Pulmonary artery endothelial cell (primary cell): ENCODE data around the gene ERVMER34-1. TPM values are rescaled to one million over a fixed set of nuclear protein-coding genes. Genes with fewer than 3 reads are reported as not detected.

ENCODE experiments used
- DNase-seq: peaks from one replicate; pipeline ENCODE4 v3.0.0-alpha.2; 2011; ENCODE audit warnings: low read depth, low spot score
- total RNA-seq: library from RNA; depleted of rRNA; stranded (reverse); fragments of >200 nt; gene quantifications from 2 replicates; pipeline ENCODE4 v1.2.3, GENCODE V29; 2014

Gene ERVMER34-1, protein sequence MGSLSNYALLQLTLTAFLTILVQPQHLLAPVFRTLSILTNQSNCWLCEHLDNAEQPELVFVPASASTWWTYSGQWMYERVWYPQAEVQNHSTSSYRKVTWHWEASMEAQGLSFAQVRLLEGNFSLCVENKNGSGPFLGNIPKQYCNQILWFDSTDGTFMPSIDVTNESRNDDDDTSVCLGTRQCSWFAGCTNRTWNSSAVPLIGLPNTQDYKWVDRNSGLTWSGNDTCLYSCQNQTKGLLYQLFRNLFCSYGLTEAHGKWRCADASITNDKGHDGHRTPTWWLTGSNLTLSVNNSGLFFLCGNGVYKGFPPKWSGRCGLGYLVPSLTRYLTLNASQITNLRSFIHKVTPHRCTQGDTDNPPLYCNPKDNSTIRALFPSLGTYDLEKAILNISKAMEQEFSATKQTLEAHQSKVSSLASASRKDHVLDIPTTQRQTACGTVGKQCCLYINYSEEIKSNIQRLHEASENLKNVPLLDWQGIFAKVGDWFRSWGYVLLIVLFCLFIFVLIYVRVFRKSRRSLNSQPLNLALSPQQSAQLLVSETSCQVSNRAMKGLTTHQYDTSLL
- total RNA-seq, result under 0.01 TPM in 1 of 2 replicates, not detected in the other

DNA sequence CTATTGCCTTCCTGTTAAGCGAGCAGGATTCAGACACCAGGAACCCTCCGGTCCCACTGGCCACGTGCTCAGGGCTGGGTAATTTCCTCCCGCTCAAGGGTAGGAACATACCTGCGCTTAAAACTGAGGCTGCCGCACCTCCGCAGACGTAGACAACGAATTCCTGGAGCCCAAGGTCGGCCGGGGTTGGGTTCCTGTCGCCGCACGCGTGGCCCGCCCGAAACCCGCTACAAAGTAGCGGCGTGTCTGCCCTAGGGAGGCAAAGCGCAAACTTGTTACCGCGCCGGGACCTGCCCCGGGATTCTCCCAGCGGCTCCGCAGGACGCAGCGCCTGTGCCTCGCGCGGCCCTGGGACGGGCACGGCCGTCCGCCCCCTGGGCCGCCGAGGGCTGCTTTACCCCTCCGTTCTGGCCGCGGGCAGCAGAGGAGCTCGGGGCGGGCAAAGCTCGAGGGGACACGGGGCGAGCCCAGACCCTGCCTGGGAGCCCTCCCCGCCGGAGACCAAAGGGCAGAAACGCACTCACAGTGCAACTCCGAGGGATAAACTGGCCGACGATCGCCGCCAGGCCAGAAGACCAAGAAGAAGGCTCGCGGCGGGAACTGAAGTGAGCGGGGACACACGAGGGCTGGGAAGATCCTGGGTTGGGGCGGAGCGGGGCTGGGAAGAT, at the start of gene ERVMER34-1:
Gene ERVMER34-1, minus strand, starts transcription at position 607 of the 668 bp plus-strand sequence. CDS start 5,905 bp downstream, outside the sequence.
- DNase-seq, result no peak

DNA sequence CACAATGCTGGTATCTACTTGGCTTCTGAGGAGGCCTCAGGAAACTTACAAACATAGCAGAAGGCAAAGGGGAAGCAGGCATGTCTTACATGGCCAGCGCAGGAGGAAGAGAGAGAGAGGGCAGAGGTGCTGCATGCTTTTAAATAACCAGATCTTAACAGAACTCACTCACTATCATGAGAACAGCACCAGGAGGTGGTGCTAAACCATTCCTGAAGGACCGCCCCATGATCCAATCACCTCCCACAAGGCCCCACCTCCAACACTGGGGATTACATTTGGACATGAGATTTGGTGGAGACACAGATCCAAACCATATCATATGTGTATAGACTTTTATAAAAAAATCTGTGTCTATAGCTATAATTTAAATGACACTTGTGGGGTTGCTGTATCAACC, 48.6 kb upstream of the ERVMER34-1 start:
- no peak for DNase-seq

- no peak for DNase-seq
Measured at GRCh38 chr4:52795533-52795932, 44.3 kb upstream of the ERVMER34-1 start.

- DNase-seq, result no peak
Measured at GRCh38 chr4:52791936-52792335, 40.7 kb upstream of the ERVMER34-1 start.

DNA sequence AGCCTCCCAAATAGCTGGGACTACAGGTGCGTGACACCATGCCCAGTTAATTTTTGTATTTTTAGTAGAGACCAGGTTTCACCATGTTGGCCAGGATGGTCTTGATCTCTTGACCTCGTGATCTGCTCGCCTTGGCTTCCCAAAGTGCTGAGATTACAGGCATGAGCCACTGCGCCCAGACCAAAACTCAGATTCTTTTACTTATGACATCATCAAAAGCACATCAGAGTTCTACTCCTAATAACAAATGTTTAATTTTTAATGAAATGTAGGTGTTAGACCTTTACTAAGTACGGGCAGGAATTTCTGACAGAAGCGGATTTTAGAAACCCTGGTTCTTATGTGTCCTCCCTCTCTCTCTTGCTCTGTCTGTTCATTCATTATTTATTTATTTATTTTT, 38.5 kb upstream of the ERVMER34-1 start:
- no peak for DNase-seq

DNA sequence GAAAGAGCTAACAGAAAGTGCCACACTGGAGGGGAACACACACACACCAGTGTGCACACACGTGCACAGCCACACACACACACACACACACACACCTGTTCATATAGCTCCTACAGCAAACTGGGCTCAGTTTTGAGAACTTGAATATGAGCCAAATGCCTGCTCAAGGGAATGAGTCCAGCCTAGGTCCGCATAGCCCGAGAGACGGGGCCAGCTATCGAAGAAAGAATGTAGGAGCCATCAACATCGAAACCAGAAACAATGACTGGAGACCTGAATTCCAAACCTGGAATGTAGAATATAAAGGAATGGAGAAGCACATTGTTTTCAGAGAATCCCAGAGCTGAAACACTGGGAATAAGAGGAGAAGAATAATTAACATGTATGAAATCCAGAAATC, 37.6 kb upstream of the ERVMER34-1 start:
- DNase-seq, result no peak

DNA sequence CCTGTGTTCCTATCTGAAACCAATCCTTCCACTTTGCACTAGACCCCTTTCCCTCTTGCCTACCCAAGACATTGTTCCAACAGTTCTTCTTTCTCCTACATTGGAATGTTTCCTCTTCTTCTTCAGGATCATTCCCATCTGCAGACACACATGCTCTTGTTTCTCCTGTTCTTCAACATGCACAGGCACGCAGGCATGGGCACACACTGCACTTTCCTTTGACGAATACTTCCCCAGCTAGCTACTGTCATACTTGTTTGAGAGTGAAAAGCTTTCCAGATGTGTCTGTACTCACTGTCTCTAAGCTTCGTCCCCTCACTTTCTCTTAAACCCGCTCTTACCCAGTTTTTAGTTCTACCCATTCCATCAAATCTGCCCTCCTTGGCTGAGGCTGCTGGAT, 31.8 kb upstream of the ERVMER34-1 start:
- no peak for DNase-seq

GRCh38 chr4:52780617-52781354, 29.6 kb upstream of the ERVMER34-1 start:
- no peak for DNase-seq

GRCh38 chr4:52780206-52780605, 29.0 kb upstream of the ERVMER34-1 start:
- DNase-seq, result no peak

DNA sequence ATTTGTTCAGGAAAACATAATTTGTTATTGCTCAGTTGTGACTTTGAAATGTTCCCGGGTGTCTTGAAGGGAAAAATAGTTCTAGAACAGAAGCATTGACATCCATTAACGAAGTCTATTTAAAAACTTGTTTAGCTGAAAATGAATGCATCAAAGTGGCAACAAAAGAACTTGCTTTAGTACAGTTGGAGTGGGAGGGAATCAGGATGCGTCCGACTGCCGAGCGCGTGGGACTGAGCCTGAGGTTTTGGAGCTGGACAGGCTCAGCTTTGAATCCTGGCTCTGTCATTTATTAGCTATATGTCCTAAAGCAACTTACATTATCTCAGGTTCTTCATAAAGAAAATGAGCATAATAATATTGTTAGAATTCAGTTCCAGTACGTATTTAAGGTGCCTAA, 9.0 kb upstream of the ERVMER34-1 start:
- DNase-seq, result no peak

DNA sequence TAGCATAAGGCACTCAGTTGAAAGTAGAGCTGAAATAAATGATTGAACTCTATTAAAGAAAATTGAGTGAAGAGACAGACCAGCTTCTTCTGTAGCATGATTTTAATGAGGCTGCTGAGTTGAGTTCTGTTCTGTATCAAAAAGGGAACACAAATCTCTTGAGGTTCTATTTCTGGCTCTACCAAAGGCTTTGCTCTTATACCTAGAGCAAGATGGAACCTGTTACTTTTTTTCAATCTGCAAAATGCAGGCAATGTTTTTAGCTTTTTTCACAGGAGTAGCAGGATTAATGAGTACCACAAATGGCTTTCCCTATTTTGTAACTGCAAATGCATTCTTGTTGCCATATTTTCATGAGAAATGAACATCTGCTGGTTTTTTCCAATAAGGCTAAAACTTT, 4.2 kb upstream of the ERVMER34-1 start:
- no peak for DNase-seq

- DNase-seq, result no peak
Measured at GRCh38 chr4:52752936-52753335, 1.7 kb upstream of the ERVMER34-1 start.

- DNase-seq, result no peak
Measured at GRCh38 chr4:52751487-52751911, 274 bp upstream of the ERVMER34-1 start.

GRCh38 chr4:52750213-52750612, 1.0 kb downstream of the ERVMER34-1 start:
- DNase-seq, result no peak

- no peak for DNase-seq
Measured at GRCh38 chr4:52748432-52748831, 2.8 kb downstream of the ERVMER34-1 start.

DNA sequence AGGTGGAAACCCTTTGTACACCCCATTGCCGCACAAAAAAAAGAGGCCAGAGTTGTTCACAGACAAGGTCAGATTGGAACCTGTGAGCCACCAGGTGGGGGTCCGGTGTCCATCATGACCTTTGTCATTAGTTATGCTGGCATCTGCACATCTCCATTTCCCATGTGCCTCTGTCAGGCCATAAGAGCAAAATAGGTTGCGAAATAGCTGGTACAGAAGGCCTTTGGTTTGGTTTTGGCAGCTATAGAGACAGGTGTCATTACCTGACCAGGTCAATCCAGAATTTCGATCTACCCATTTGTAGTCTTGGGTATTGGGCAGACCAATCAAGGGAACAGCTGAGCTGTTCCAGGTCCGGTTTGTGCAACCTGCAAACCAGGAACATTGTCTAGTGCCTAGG, 6.6 kb downstream of the ERVMER34-1 start:
- DNase-seq, result no peak

DNA sequence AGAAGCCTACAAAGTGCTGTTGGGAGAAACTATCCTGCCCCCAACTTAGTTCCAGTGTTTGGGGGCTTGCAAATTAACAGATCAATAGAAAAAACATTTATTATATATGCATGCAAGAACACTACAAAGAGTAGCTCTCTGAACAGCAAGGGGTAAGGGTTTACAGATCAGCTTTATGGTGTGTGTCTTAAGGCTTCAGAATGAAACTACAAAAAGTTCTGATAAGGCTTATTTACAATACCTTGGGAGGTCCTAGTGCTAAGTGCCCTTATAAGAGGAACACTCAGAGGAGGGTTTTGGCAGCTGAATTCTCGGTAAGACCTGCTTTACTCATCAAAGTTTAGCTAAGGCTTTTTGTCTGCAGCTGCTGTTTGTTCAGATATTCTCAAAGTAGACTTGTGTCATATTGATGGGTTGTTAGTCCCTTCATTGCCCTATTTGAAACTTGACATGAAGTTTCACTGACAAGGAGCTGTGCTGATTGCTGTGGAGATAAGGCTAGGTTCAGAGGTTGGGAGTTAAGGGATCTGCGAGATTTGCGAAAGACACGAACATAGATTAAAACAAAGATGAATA, 7.7 kb downstream of the ERVMER34-1 start:
- no peak for DNase-seq

GRCh38 chr4:52729586-52729985, 21.6 kb downstream of the ERVMER34-1 start:
- no peak for DNase-seq

DNA sequence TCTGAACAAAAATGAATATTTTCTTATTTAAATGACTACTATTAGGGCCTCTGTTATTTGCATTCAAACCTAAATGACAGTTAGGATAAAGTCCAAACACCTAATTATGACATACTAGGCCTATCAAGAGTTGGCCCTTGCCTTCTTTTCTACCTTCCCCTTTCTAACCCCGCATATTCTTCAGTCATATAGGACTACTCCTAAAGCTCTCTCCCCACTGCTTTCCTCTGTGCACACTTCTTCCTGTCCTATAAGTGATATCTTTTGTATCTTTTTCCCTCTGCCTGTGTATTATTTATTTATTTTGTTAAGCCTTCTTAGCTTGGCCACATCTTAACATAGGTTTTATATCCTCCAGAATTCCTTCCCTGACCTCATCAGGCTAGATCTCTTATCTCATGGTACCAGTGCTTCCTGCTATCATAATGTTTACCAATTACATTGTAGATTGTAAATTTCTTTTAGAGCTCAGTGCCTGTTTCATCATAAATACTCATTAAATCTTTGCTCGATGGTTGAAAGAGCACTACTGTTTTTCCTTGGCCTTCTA, 22.5 kb downstream of the ERVMER34-1 start:
- DNase-seq, result peak; percentile 10

DNA sequence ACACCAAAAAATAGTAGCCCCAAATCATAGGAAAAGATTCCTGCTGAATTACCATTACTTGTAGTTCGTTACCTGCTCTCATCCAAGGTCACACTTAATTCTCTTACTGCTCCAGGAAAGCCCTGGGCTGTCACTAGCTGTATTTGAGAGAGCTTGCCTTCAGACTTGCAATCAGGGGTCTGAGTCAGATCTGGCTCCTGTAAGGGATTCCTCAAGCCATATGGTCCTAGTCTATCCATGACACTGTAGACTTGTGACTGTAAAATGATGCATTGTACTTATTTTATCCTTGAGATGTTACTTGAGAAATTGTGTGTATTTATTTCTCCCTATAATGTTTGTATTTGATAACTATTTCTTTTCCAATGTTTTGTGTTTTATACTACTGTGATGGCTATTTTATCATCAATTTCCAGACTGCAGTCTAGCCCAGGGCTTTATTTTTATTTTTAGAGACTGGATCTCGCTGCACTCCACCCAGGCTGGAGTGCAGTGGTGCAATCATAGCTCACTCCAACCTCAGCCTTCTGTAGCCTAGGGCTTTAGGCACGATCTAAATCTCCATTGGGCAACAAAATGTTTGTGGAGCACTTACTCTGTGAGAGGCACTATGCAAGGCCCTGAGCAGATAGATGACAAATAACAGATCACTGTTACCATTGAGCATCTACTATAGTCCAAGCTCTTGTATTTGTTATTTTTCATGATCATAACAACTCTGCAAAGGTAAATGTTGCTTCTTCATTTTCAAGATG, 24.2 kb downstream of the ERVMER34-1 start:
- DNase-seq, result no peak
